ENCODE data around the gene NCK2. TPM values are rescaled to one million over a fixed set of nuclear protein-coding genes. Genes with fewer than 3 reads are reported as not detected.

NCK2 gene
- total and polyA plus RNA-seq, 12 donors, result 18.5 to 45.1 (median 29.0) TPM

DNA sequence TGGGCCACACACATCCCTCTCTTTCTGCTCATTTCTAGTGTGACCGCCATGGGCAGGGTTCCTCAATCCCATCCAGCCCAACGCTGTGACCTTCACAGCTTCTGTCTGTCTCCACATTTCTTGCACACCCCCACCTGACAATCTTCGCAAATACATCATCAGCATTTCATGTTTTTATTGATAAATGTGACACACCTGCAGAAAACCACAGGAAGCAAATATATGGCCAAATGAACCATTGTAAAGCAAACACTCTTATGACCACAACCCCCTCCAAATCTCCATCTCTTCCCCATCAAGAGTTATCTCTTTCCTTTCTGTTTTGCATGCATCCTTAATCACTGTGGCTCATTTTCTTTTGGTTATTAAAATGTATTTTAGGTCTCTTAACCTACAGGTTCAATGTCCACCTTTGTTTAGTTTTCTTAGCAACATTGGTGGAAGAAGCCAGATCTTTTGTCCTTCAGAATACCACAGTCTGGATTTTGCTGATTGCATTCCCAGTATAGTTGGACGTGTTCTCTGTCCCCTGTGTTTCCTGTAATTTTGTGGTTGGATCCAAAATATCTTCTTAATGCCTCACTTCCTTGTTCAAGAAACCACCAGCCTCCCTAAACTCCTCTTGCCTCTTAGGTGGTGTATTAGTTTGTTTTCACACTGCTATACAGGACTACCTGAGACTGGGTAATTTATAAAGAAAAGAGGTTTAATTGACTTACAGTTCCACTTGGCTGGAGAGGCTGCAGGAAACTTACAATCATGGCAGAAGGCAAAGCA lies 9.8 kb upstream of the NCK2 start:
- intact Hi-C loops (cut with DNase I), result loop anchor here in 1 of 10 donors (10.0 kb wide), 1 partner anchor 160 kb away; no protein-coding TSS in a partner anchor
- 80 to 85% methylated on average over 4 of the region's 4 CpGs for WGBS, 2 donors
- H3K27ac ChIP-seq, result peak overlapping the region in 4 of 10 donors; percentile 10 to 72 (median 28)

GRCh38 chr2:105736145-105736544 lies 8.6 kb upstream of the NCK2 start:
- Histone ChIP-seq H3K27me3 (no peaks in the 10 kb centered on the region), H3K9me3 (no peaks in the 10 kb centered on the region), H3K4me1 (peaks cover 3 to 58% (median 38%) of the 10 kb centered on the region in 9 donors), H3K4me3 (no peak overlapping the region), H3K36me3 (no peaks in the 10 kb centered on the region), H3K27ac (no peak overlapping the region)
- DNase-seq (no peak), ATAC-seq (no peak)
- intact Hi-C loops (cut with DNase I), result loop anchor here in 1 of 10 donors (10.0 kb wide), 1 partner anchor 161 kb away; no protein-coding TSS in a partner anchor
- WGBS, 2 donors, result 94 to 96% methylated on average over 6 of the region's 6 CpGs
- TF ChIP-seq, protein P1, sequence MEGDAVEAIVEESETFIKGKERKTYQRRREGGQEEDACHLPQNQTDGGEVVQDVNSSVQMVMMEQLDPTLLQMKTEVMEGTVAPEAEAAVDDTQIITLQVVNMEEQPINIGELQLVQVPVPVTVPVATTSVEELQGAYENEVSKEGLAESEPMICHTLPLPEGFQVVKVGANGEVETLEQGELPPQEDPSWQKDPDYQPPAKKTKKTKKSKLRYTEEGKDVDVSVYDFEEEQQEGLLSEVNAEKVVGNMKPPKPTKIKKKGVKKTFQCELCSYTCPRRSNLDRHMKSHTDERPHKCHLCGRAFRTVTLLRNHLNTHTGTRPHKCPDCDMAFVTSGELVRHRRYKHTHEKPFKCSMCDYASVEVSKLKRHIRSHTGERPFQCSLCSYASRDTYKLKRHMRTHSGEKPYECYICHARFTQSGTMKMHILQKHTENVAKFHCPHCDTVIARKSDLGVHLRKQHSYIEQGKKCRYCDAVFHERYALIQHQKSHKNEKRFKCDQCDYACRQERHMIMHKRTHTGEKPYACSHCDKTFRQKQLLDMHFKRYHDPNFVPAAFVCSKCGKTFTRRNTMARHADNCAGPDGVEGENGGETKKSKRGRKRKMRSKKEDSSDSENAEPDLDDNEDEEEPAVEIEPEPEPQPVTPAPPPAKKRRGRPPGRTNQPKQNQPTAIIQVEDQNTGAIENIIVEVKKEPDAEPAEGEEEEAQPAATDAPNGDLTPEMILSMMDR (IDR thresholded peaks at IDR 0.05), result no peak

More for the DNA sequence above, 9.8 kb upstream of the NCK2 start:
- no peaks in the 10 kb centered on the region for H3K27me3 ChIP-seq
- H3K9me3 ChIP-seq, result peaks cover 0 to 11% (median 4%) of the 10 kb centered on the region in 11 donors
- no peaks in the 10 kb centered on the region for H3K36me3 ChIP-seq
- peaks cover 3 to 51% (median 38%) of the 10 kb centered on the region in 9 donors for H3K4me1 ChIP-seq
- DNase-seq (no peak), ATAC-seq (peak in 6 of 8 donors; percentile 38 to 72 (median 58))
- TF ChIP-seq, protein P1 (IDR thresholded peaks at IDR 0.05), result no peak
- H3K4me3 ChIP-seq, result no peak overlapping the region

- ATAC-seq, result no peak
- 89 to 93% methylated on average over 6 of the region's 6 CpGs for WGBS, 2 donors
- TF ChIP-seq, protein P1 (IDR thresholded peaks at IDR 0.05), result no peak
- H3K4me1 ChIP-seq, result peaks cover 0 to 39% (median 22%) of the 10 kb centered on the region in 9 donors
- no peak for DNase-seq
- intact Hi-C loops (cut with DNase I), result loop anchor here in 1 of 10 donors (10.0 kb wide), 1 partner anchor 163 kb away; no protein-coding TSS in a partner anchor
- no peaks in the 10 kb centered on the region for H3K27me3 ChIP-seq
- no peaks in the 10 kb centered on the region for H3K36me3 ChIP-seq
- no peaks in the 10 kb centered on the region for H3K9me3 ChIP-seq
- H3K27ac ChIP-seq, result peak overlapping the region in 1 of 10 donors; percentile 72
- no peak overlapping the region for H3K4me3 ChIP-seq
Observed at GRCh38 chr2:105737980-105738657, 6.6 kb upstream of the NCK2 start.

DNA sequence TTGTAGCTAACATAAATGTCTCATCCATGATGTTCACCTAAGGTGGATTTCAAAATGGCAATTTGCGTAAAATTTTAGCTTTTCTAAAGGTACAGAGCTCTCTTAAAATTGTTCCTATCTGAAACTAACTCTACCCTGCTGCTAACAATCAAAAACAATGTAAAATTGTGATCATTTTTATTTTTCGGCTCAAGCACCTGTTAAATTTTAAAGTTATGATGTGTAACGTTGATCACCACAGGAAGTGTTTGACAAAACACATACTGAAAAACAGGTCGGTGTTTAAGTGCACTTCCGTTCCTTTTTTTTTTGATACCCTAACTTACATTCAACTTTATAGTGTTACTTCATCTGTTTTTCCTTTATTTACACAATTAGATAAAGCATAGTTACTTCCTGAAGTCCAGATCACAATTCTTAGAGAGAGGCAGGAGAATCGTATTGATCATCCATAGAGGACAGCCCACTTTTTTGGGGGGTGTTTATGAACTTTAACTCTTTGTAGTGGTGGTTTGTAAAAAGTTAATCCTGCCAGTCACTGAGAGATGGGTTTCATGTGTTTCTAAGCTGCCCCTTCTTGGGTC lies 6.0 kb upstream of the NCK2 start:
- Histone ChIP-seq H3K4me1 (peaks cover 0 to 35% (median 20%) of the 10 kb centered on the region in 9 donors), H3K4me3 (no peak overlapping the region), H3K36me3 (no peaks in the 10 kb centered on the region), H3K27ac (peak overlapping the region in 1 of 10 donors; percentile 72), H3K27me3 (no peaks in the 10 kb centered on the region), H3K9me3 (no peaks in the 10 kb centered on the region)
- TF ChIP-seq, protein P1 (IDR thresholded peaks at IDR 0.05), result no peak
- 77 to 82% methylated on average over 6 of the region's 6 CpGs for WGBS, 2 donors
- DNase-seq (no peak), ATAC-seq (no peak)
- intact Hi-C loops (cut with DNase I), result loop anchor here in 1 of 10 donors (10.0 kb wide), 1 partner anchor 164 kb away; no protein-coding TSS in a partner anchor

Measured in heart right ventricle (tissue), 16 donors.